OCI-LY3 (cell line): Measurements from ENCODE around the gene TAGLN2.

ENCODE experiments used
- H2AFZ ChIP-seq: fragments of 200-600, 300-600 bp; shearing (Covaris generic); 2 replicates; pipeline ENCODE4 v1.6.0; 2014; ENCODE audit warnings: antibody characterized with exemption, low read depth, low read length
- H3K27ac ChIP-seq: fragments of 200-600, 300-600 bp; sonication (generic); 2 replicates; pipeline ENCODE4 v1.5.1; 2014; ENCODE audit warnings: mild to moderate bottlenecking, low read length, moderate library complexity, mixed read lengths
- H3K27me3 ChIP-seq: fragments of 200-600, 300-600 bp; sonication (generic); 2 replicates; pipeline ENCODE4 v1.6.1; 2014; ENCODE audit warnings: low read depth, low read length, mixed read lengths
- H3K36me3 ChIP-seq: fragments of 200-600, 300-600 bp; sonication (generic); replicated peaks from 2 replicates; pipeline ENCODE3; 2014; ENCODE audit warnings: low read depth, low read length, mixed read lengths
- H3K4me1 ChIP-seq: fragments of 300-600, 200-600 bp; sonication (generic); 2 replicates; pipeline ENCODE4 v1.6.1; 2014; ENCODE audit warnings: low read length, mixed read lengths
- H3K4me2 ChIP-seq: fragments of 200-600, 300-600 bp; sonication (generic); 2 replicates; pipeline ENCODE4 v1.6.1; 2014; ENCODE audit warnings: low read length, mixed read lengths
- H3K4me3 ChIP-seq: fragments of 300-600, 200-600 bp; sonication (generic); 2 replicates; pipeline ENCODE4 v1.5.1; 2014; ENCODE audit warnings: antibody characterized with exemption, mild to moderate bottlenecking, low read length, moderate library complexity
- H3K79me2 ChIP-seq: fragments of 300-600, 200-600 bp; shearing (Covaris generic); 2 replicates; pipeline ENCODE4 v1.6.1; 2014; ENCODE audit warnings: mild to moderate bottlenecking, low read length, mixed read lengths
- H3K9ac ChIP-seq: fragments of 300-600, 200-600 bp; shearing (Covaris generic); 2 replicates; pipeline ENCODE4 v1.6.0; 2014; ENCODE audit warnings: mild to moderate bottlenecking, low read length, moderate library complexity
- H3K9me3 ChIP-seq: fragments of 200-600, 300-600 bp; shearing (Covaris generic); 2 replicates; pipeline ENCODE4 v1.6.1; 2014; ENCODE audit warnings: low read length, mixed read lengths; ENCODE audit not compliant: insufficient read depth
- H4K20me1 ChIP-seq: fragments of 200-600, 300-600 bp; sonication (generic); 2 replicates; pipeline ENCODE4 v1.6.1; 2016; ENCODE audit warnings: low read length, mixed read lengths; ENCODE audit not compliant: insufficient read depth
- CTCF ChIP-seq: fragments of 200-600, 300-600 bp; sonication (generic); IDR thresholded peaks from 2 replicates; pipeline ENCODE4 v1.5.1; 2014; ENCODE audit warnings: antibody characterized with exemption, low read length, low read depth
- EZH2phosphoT487 ChIP-seq: fragments of 200-600 bp; shearing (Covaris generic); IDR thresholded peaks from 2 replicates; pipeline ENCODE4 v1.6.1; 2018; ENCODE audit warnings: antibody characterized with exemption, mixed run types, low read depth

TAGLN2 gene

DNA sequence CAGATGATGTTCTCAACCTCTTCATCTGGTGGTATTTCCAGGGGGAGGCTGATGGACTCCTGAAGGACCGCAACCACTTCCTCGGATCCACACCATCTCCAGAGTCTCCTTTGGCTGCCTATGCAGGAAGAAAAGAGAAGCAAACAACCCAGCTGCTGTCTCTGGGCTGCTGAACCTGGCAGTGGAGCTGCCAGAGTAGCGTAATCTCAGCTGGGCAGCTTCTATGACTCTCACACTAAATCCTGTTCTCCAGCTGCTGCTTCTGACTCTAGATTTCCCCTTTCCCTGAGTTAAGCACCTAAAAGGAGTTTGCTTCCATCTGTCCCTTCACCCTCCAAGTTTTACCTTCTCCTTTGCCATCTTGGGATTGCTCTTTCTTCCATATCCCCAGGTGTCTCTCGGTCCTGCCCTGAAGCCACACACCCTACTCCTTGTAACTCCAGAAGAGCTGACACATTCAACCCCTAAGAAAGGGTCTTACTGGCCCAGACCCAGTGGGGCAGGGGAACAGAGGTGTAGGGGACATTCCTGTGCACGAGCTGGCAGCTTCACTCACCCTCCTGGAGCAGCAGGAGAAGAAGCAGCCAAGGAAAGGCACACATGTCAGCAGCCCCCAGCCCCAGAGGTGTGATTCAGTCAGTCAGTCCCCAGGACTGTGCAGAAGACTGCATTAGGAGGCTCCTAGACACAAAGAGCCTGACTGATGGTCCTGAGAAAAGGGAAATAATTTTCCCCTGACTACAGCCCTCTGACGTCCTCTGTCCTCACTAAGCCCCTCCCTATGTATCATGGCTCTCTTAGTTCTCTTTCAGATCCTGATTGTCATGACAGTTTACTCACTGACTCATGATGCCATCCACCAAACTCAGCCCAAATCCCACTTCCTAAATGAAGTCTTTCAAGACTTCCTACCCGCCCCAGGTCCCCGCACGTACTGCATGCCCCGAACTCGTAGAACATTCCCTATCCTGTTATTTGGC, 28.5 kb upstream of the TAGLN2 start, which contains the start of gene SLAMF9:
SLAMF9 (minus strand) TSS at position 702 of the 980 bp plus-strand sequence; CDS start at position 602, 100 bp downstream.
- H3K4me1 ChIP-seq, result peaks cover 27% of the 10 kb centered on the region
- no peak within 1 kb of the TSS for H3K27ac ChIP-seq
- H3K79me2 ChIP-seq, result no peaks in the 10 kb centered on the region
- H3K27me3 ChIP-seq, result peaks cover 14% of the 10 kb centered on the region; the same call in 1 of the 2 replicates
- H3K9me3 ChIP-seq, result no peaks in the 10 kb centered on the region
- H4K20me1 ChIP-seq, result no peaks in the 10 kb centered on the region
- no peak for TF ChIP-seq EZH2phosphoT487
- no peak for TF ChIP-seq CTCF
- no peak within 1 kb of the TSS for H3K9ac ChIP-seq
- H3K4me3 ChIP-seq, result 0 out of 2 replicates have a peak within 1 kb of the TSS, but pooled peaks have one; percentile 6
- H2AFZ ChIP-seq, result 0 out of 2 replicates have a peak within 1 kb of the TSS, but pooled peaks have one; percentile 3
- no peaks in the 10 kb centered on the region for H3K36me3 ChIP-seq
- peak within 1 kb of the TSS; percentile 42 for H3K4me2 ChIP-seq

DNA sequence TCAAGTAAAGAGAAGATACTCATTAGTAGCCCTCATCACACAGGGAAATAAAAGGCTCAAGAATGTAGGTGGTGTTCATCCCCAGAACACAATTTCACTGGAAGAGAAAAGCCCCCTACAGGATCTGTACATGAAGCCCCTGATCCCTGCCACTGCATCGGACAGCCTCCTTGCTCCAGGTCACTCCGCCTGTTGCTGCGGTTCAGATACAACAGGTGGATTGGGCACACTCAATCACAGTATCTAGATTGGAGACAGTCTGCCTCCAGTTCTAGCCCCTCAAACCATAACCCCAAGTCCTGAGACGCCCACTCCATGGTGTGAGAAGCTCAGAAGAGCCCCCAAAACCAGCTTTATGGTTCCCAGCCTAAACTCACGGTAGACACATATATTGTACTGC, 27.6 kb upstream of the TAGLN2 start:
- H3K4me1 ChIP-seq, result peaks cover 18% of the 10 kb centered on the region
- peaks cover 14% of the 10 kb centered on the region; the same call in 1 of the 2 replicates for H3K27me3 ChIP-seq
- H3K27ac ChIP-seq, result no peak overlapping the region
- no peaks in the 10 kb centered on the region for H3K79me2 ChIP-seq
- H3K4me3 ChIP-seq, result no peak overlapping the region
- no peak overlapping the region for H3K4me2 ChIP-seq
- no peaks in the 10 kb centered on the region for H3K36me3 ChIP-seq
- TF ChIP-seq CTCF (no peak), EZH2phosphoT487 (no peak)
- no peak overlapping the region for H2AFZ ChIP-seq
- no peaks in the 10 kb centered on the region for H3K9me3 ChIP-seq
- H3K9ac ChIP-seq, result no peak overlapping the region
- no peaks in the 10 kb centered on the region for H4K20me1 ChIP-seq

- H3K9ac ChIP-seq, result no peak overlapping the region
- H3K9me3 ChIP-seq, result no peaks in the 10 kb centered on the region
- peaks cover 13% of the 10 kb centered on the region for H3K4me1 ChIP-seq
- no peak for TF ChIP-seq CTCF
- TF ChIP-seq EZH2phosphoT487, result no peak
- no peak overlapping the region for H3K4me3 ChIP-seq
- H3K36me3 ChIP-seq, result no peaks in the 10 kb centered on the region
- peaks cover 14% of the 10 kb centered on the region; the same call in 1 of the 2 replicates for H3K27me3 ChIP-seq
- H3K27ac ChIP-seq, result no peak overlapping the region
- H3K4me2 ChIP-seq, result no peak overlapping the region
- H3K79me2 ChIP-seq, result no peaks in the 10 kb centered on the region
- no peaks in the 10 kb centered on the region for H4K20me1 ChIP-seq
- no peak overlapping the region for H2AFZ ChIP-seq
Observed at GRCh38 chr1:159951551-159951950, 26.2 kb upstream of the TAGLN2 start.

DNA sequence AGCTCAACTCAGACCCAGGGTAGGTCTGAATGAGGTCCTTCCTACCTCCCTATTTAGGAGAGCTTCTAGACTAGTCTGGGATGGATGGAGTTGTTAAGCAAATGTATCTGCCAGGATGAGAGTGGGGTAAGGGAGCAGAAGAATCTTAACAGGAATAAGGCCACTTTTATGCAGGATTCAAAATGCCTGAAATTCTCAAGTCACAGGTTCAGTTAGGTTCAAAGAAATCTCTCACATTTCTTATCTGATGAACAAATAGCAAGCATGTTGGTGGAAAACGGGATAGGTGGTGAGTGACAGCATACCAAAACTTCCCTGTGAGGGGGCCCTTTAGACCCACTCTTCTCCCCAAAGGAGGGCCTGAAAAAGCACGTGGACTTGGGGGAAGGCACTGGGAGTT, 25.7 kb upstream of the TAGLN2 start:
- Histone ChIP-seq H3K27me3 (peaks cover 14% of the 10 kb centered on the region; the same call in 1 of the 2 replicates), H3K27ac (no peak overlapping the region), H3K9me3 (no peaks in the 10 kb centered on the region), H2AFZ (no peak overlapping the region), H3K4me1 (peaks cover 18% of the 10 kb centered on the region), H4K20me1 (no peaks in the 10 kb centered on the region), H3K36me3 (no peaks in the 10 kb centered on the region), H3K4me3 (no peak overlapping the region), H3K9ac (no peak overlapping the region), H3K4me2 (no peak overlapping the region), H3K79me2 (no peaks in the 10 kb centered on the region)
- TF ChIP-seq EZH2phosphoT487 (no peak), CTCF (no peak)
